Smooth muscle cell (in vitro differentiated cells): ENCODE measurements around the gene TRMU. TPM values are rescaled to one million over a fixed set of nuclear protein-coding genes. Genes with fewer than 3 reads are reported as not detected.

Experiments used
- DNase-seq: peaks from one replicate; lab custom pipeline; 2025; ENCODE audit not compliant: unreplicated experiment; lab: John Stamatoyannopoulos, UW
- H2AFZ ChIP-seq: fragments of 200-600 bp; sonication (generic); 2 replicates; pipeline ENCODE4 v1.6.0; 2016; ENCODE audit warnings: antibody characterized with exemption, low read depth, mild to moderate bottlenecking
- H3F3A ChIP-seq: fragments of 200-600 bp; sonication (generic); 2 replicates; pipeline ENCODE4 v1.6.0; 2017; ENCODE audit warnings: antibody characterized with exemption, low read depth
- H3K27ac ChIP-seq: fragments of 200-600 bp; sonication (generic); 2 replicates; pipeline ENCODE4 v1.5.1; 2016; ENCODE audit warnings: low read depth, mild to moderate bottlenecking
- H3K27me3 ChIP-seq: fragments of 200-600 bp; sonication (generic); 2 replicates; pipeline ENCODE4 v1.6.1; 2016; ENCODE audit warnings: low read depth, mild to moderate bottlenecking
- H3K36me3 ChIP-seq: fragments of 200-600 bp; sonication (generic); 2 replicates; pipeline ENCODE4 v1.5.1; 2016; ENCODE audit warnings: low read depth
- H3K4me1 ChIP-seq: fragments of 200-600 bp; sonication (generic); 2 replicates; pipeline ENCODE4 v1.5.1; 2016; ENCODE audit warnings: low read depth
- H3K4me2 ChIP-seq: fragments of 200-600 bp; sonication (generic); 2 replicates; pipeline ENCODE4 v1.6.0; 2016; ENCODE audit warnings: mild to moderate bottlenecking
- H3K4me3 ChIP-seq: fragments of 200-600 bp; sonication (generic); 2 replicates; pipeline ENCODE4 v1.5.1; 2016; ENCODE audit warnings: mild to moderate bottlenecking
- H3K79me2 ChIP-seq: fragments of 200-600 bp; sonication (generic); 2 replicates; pipeline ENCODE4 v1.6.0; 2016; ENCODE audit warnings: low read depth, mild to moderate bottlenecking
- H3K9ac ChIP-seq: fragments of 200-600 bp; sonication (generic); 2 replicates; pipeline ENCODE4 v1.6.0; 2016; ENCODE audit warnings: low read depth
- H3K9me3 ChIP-seq: fragments of 200-600 bp; sonication (generic); replicated peaks from 2 replicates; pipeline ENCODE4 v1.5.1; 2016; ENCODE audit warnings: low read depth
- H4K20me1 ChIP-seq: fragments of 200-600 bp; sonication (generic); 2 replicates; pipeline ENCODE4 v1.6.0; 2016; ENCODE audit warnings: low read depth
- CTCF ChIP-seq: fragments of 200-600 bp; sonication (generic); IDR thresholded peaks from 2 replicates; pipeline ENCODE4 v1.5.1; 2017; ENCODE audit warnings: borderline replicate concordance, mild to moderate bottlenecking, antibody characterized with exemption; ENCODE audit not compliant: insufficient read depth, poor library complexity, severe bottlenecking
- whole genome bisulfite sequencing: methylation state at CpG from one replicate; pipeline ENCODE4 v1.1.7; 2016; ENCODE audit warnings: low lambda C conversion rate; 5-methylcytosine and 5-hydroxymethylcytosine counted together
- polyA plus RNA-seq: library from polyadenylated mRNA; unstranded; fragments of >200 nt; fragmentation: Nextera tagmentation; extraction: Ambion mirVana; gene quantifications from 2 replicates; pipeline ENCODE4 v1.2.1, GENCODE V29; 2016
- total RNA-seq: library from RNA; depleted of rRNA; stranded (reverse); fragments of >200 nt; gene quantifications from 2 replicates; pipeline ENCODE4 v1.2.3, GENCODE V29; 2014

Gene TRMU
- total and polyA plus RNA-seq, 2 experiments from 2014 or later = 15.8 to 20.5 TPM

GRCh38 chr22:46327691-46328465 lies 7.6 kb upstream of the TRMU start:
- 98% methylated on average over 13 of the region's 13 CpGs for WGBS
- Histone ChIP-seq H3K4me2 (no peak overlapping the region), H3K4me3 (no peak overlapping the region), H3K27ac (no peak overlapping the region), H3K36me3 (no peaks in the 10 kb centered on the region), H3F3A (no peaks in the 10 kb centered on the region), H3K9ac (no peak overlapping the region), H4K20me1 (no peaks in the 10 kb centered on the region), H3K9me3 (no peaks in the 10 kb centered on the region), H3K79me2 (no peaks in the 10 kb centered on the region), H3K4me1 (no peaks in the 10 kb centered on the region), H3K27me3 (no peaks in the 10 kb centered on the region), H2AFZ (no peak overlapping the region)
- no peak for DNase-seq
- TF ChIP-seq CTCF = no peak

GRCh38 chr22:46328797-46329196 lies 6.7 kb upstream of the TRMU start:
- Histone ChIP-seq H3K4me2 (no peak overlapping the region), H3K4me3 (no peak overlapping the region), H3K4me1 (no peaks in the 10 kb centered on the region), H3K36me3 (no peaks in the 10 kb centered on the region), H3K9me3 (no peaks in the 10 kb centered on the region), H3K79me2 (no peaks in the 10 kb centered on the region), H2AFZ (no peak overlapping the region), H4K20me1 (no peaks in the 10 kb centered on the region), H3K27me3 (no peaks in the 10 kb centered on the region), H3K9ac (no peak overlapping the region), H3F3A (no peaks in the 10 kb centered on the region), H3K27ac (no peak overlapping the region)
- DNase-seq = no peak
- TF ChIP-seq CTCF = no peak
- 96% methylated on average over 11 of the region's 11 CpGs for WGBS

GRCh38 chr22:46329616-46330015 lies 5.9 kb upstream of the TRMU start:
- DNase-seq = no peak
- 97% methylated on average over 8 of the region's 8 CpGs for WGBS
- H3K9ac ChIP-seq = no peak overlapping the region

More at GRCh38 chr22:46329616-46330015, 5.9 kb upstream of the TRMU start:
- Histone ChIP-seq H3K36me3 (no peaks in the 10 kb centered on the region), H3F3A (no peaks in the 10 kb centered on the region), H3K4me1 (peaks cover under 1% of the 10 kb centered on the region), H4K20me1 (no peaks in the 10 kb centered on the region), H3K4me3 (no peak overlapping the region), H3K4me2 (no peak overlapping the region), H3K9me3 (no peaks in the 10 kb centered on the region), H3K79me2 (no peaks in the 10 kb centered on the region), H3K27me3 (no peaks in the 10 kb centered on the region), H2AFZ (no peak overlapping the region), H3K27ac (no peak overlapping the region)
- no peak for TF ChIP-seq CTCF
